HG03196 (cell line): ENCODE results near the gene COPZ2.
"Not testable (repeated sequence)": the region's sequence is repeated elsewhere in the genome, so short reads cannot be mapped to it uniquely, and the experiment has no call there.

Experiments used
- ATAC-seq: cut with Tn5 transposase; IDR thresholded peaks from one replicate; pipeline ENCODE4 v1.9.1; 2021; ENCODE audit not compliant: unreplicated experiment

COPZ2 gene

DNA sequence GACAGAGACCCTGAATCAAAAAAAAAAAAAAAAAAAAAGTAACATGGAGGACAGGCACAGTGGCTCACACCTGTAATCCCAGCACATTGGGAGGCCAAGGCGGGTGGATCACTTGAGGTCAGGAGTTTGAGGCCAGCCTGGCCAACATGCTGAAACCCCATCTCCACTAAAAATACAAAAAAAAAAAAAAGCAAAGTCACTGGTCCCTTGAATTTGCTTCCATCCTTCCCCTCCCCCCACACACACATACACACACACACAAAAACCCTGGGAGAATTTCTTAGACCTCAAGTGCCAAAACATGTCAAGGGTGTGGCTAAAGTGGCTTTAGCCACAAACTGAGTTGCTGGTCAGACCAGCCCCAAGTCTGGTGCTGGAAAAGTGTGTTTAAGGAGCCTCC lies 49.2 kb downstream of the COPZ2 start:
- ATAC-seq = not testable (repeated sequence)

DNA sequence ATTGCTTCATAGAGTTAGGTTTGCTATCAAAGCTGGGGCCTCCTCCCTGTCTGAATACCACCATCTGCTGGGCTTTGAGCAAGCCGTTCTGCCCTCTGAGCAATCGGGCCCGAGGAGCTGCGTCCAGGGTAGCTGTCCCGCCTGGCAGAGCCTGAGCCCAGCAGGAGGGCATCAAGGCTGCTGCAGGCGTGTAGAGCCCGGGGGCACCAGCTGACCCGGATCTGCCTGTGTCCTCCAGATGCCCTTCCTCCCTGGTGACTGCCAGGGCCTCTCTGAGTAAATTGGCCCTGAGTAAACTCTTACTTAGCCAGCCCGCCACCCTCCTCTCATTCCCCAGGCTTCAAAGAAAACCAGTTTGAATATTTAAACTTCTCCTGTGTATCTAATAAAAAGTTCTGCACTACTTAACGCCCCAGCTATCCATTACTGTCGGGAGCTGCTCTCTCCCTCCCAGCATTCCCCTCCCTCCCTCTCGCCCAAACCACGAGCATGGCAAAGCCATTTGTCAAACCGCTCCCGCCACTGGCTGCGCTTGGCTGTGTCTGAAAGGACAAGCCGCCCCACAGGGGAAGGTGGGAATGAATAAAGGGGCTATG lies 50.3 kb downstream of the COPZ2 start:
- no peak for ATAC-seq

DNA sequence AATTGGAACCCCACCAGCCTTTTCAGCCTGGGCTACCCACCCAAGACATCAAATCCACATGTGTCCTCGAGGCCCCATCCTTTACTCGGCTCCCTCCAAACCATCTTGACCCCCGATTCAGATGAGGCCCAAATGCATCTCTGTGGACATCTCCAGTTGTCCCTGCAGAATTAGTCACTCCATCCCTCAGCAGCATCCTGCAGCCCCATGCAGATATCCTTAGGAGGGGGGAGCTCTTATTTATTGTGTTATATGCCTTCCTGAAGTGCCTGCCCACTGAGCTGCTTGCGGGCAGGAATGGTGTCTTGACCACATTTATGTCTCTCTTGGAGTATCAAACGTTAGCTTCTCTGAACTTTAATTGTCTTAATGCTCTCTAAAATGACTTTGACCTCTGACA lies 51.1 kb downstream of the COPZ2 start:
- ATAC-seq = no peak

DNA sequence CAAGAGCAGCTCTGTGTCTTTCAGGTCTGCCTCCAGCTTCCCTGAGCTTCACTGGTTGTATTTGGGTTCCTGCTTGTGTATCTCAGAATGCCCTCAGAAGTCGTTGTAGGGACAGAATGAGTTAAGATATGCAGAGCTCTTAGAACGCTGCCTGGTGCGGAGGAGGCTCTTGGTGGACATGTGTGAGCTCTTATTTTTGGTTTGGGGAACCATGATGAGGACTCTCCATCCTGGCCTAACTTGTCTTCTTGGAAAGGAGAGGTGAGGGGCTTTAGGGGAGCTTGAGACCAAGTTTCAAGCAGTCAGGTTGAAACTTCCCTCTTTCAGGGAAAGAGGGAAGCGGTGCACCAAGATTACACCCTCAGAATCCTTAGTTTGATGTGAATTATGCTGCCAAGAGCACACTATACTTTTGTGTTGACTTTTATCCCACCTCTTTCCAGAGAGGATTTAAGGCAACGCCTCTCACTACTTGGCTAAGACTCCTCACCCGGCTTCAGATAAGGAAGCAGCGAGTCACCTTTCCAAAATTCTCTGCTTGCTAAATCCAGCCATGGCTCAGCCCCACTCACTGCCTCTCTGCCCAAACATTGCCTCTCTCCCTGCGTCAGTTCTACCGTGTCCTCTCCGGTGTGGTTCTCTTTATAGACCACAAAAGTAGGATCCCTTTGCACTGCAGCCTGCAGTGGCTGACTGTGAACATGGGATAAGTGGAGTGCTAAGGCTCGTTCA lies 53.9 kb downstream of the COPZ2 start:
- no peak for ATAC-seq

DNA sequence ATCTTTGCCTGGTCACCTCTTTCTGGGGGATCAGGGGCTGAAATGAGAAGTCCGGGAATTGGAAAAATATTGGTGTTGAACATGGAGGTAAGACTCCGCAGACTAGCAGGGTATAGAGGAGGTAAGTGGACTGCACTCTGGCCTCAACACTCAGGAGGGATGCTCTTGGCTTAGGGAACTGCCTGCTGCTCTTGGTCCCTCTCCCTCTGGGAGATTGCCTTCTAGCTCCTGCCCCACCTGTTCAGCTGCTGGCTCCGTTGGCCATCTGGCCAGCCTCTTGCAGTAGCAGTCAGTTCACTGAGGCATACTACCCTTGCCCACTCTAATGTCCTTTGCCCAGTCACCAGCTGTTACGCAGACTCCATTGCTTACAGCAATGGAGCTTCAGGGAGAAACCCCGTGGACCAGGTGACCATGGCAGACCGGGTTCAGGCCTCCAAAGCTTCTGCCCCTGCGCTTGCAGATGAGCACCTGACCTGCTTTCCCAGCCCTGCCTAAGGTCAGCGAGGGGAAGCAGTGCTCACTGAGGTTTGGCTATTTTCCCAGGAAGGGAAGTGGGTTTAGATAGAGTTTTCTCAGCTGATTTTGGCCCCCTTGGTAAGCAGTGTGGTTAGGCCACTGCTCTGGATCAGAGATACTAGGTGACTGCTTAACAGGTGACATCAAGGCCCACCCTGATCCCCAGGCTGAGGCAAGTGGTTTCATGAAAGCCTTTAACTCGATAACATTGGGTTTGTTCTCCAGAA lies 54.8 kb downstream of the COPZ2 start:
- ATAC-seq = no peak

DNA sequence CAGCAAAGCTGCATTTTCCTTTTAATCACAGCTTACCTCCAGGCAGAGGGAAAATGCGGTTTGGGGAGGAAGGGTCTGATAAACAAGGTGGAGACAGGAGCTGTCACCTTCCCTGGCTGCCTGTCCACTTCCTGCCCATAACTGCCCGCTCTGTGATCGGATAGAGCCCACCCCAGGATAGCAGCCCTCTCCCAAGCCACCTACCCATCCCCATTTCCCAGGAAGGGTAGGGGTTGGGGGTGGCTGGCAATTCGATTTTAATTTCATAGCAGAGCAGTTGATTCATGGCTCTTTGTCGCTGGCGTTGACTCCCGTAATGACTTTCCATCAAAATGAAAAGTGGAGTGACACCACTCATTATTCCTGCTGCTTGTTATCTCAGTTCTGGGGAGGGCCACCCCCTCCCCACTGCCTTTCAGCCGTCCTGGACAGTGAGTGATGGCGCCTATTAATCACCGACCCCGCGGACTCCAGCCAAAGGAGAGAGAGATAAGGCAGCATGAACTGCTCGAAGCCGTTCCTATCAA lies 55.4 kb downstream of the COPZ2 start:
- no peak for ATAC-seq

DNA sequence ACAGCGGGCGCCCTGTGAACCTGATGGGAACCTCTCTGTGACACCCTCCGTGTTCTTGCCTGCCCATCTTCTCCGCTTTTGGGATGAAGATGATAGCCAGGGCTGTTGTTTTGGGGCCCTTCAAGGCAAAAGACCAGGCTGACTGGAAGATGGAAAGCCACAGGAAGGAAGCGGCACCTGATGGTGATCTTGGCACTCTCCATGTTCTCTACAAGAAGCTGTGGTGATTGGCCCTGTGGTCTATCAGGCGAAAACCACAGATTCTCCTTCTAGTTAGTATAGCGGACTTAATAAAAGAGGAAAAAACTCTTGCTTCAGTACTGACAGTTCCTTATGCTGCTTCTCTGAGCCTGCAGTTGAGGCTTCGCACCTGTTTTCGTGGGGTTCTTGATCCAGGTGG lies 56.1 kb downstream of the COPZ2 start:
- ATAC-seq = no peak

DNA sequence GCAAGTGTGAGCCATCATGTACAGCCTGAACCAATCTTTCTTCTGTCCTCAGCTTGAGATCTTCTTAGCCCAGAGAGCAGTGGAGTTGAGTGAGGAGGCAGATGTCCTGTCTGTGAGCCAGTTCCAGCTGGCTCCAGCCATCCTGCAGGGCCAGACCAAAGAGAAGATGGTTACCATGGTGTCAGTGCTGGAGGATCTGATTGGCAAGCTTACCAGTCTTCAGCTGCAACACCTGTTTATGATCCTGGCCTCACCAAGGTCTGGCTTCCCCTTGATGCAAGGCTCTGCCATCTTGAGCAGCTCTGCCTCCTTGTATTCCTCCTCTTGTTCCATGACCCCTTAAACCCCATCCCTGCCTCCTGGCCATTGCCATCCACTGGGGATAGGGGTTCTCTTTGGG lies 57.1 kb downstream of the COPZ2 start:
- no peak for ATAC-seq

DNA sequence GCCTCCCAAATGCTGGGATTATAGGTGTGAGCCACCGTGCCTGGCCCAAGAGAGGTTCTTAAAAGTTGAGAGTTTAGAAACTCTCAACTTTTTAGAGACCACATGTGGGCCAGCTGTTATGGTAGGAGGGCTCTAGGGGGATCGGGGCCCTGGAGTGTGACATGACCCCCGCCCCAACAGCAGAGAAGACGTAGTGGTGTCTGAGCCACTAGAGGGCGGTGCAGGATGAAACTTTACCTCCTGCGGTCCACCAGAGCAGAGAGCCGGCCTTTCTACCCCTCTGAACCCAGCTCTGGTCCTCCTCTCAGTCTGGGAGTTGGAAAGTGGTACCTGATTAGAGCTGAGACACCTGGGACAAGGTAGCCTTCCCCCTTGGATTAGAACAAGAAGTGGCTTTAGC lies 59.3 kb downstream of the COPZ2 start:
- ATAC-seq = no peak
